ENCODE results near the gene MLYCD.

Gene MLYCD

DNA sequence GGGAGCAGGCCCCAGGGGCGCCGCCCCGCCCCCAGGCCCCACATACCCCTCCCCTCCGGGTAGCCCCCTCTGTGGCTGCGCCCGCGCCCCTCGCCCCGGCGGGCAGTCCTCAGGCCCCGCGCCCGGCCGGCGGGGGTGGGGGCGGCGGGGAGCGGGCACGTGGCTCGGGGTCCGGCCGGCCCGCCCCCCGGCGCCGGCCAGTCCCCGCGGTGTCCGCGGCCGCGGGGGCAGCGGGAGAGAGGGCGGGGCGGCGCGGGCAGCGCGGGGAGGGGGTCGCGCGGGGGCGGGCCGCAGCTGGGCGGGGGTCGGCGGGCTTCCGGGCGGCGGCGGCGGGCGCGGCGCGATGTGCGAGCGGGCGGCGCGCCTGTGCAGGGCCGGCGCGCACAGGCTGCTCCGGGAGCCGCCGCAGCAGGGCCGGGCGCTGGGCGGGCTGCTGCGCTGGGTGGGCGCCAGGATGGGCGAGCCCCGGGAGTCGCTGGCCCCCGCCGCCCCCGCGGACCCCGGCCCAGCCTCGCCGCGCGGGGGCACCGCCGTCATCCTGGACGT is 69.5 kb downstream of the MLYCD start:
- TF ChIP-seq, protein P1, sequence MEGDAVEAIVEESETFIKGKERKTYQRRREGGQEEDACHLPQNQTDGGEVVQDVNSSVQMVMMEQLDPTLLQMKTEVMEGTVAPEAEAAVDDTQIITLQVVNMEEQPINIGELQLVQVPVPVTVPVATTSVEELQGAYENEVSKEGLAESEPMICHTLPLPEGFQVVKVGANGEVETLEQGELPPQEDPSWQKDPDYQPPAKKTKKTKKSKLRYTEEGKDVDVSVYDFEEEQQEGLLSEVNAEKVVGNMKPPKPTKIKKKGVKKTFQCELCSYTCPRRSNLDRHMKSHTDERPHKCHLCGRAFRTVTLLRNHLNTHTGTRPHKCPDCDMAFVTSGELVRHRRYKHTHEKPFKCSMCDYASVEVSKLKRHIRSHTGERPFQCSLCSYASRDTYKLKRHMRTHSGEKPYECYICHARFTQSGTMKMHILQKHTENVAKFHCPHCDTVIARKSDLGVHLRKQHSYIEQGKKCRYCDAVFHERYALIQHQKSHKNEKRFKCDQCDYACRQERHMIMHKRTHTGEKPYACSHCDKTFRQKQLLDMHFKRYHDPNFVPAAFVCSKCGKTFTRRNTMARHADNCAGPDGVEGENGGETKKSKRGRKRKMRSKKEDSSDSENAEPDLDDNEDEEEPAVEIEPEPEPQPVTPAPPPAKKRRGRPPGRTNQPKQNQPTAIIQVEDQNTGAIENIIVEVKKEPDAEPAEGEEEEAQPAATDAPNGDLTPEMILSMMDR (conservative IDR thresholded peaks at IDR 0.05; ENCODE audit: control insufficient read depth, insufficient read depth, low read depth, low read length): no peak
- DNase-seq (ENCODE audit: low read depth): no peak
- peak overlapping the region; percentile 17 for H3K4me3 ChIP-seq (ENCODE audit: control insufficient read depth, low read depth, low read length)

DNA sequence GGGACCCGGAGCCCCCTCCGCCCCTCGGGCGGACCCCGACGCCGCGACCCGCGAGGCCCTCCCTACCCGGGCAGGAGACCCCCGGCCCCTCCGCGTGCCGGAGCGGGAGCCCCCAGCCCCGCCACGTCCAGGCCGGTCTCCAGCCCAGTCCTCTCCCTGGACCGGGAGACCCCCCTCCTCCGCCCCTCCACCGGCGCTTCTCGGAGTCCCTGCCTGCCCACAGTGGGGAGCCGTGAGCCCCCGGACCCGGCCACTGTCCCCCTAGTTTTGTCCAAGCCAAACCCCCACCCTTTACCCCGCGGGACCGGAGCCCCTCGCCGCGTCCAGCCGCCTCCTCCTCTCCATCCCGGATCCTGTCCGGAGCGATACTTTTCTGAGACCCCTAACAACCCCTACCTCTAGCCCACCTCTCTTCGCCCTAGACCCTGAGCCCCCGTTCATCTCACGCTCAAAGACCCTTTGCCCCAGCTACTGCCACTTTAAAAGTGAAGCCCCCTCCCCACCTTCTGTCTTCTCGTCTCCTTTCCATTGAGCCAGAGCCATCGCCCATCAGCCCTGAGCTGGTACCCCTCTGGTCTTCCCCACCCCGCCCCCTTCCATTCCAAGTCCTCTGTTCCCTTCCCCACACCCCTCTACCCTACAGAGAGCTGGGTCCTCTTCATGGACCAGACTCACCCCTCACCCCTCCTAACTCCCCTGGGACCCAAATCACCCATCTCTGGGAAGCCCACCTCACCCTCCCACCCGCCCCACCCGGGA is 70.2 kb downstream of the MLYCD start:
- no peak for DNase-seq (ENCODE audit: low read depth)
- TF ChIP-seq, protein P1 (conservative IDR thresholded peaks at IDR 0.05; ENCODE audit: control insufficient read depth, insufficient read depth, low read depth, low read length): no peak
- no peak overlapping the region for H3K4me3 ChIP-seq (ENCODE audit: control insufficient read depth, low read depth, low read length)

DNA sequence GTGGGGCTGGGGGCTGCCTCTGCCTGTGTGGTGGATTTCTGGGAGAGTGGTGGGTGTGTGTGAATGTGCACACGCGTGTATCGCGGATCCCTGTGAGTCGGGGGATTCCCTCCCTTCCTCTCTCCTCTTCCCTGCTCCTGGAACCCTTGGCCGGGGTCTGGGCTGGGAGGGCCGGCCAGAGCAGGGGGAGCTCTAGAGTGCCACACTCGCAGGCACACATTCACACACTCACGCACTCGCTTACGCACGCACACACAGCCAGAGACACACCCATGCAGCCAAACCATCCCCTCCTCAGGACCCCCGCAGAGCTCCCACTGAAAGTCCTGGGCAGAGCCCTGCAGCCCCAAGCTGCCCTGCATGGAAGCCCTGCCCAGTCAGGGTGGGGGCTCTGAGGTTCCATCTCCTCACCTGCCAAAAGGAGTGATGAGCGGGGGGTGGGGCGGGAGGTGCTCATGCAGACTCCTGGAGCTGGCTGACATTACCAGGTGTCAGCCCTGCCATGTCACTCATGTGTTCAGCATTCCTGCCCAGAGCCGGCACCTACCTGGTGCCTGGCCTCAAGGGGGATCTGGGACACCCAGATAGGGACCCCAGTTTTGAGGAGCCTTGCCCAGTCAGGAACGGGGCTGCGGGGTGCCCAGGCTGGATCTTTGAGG is 71.0 kb downstream of the MLYCD start:
- TF ChIP-seq, protein P1 (conservative IDR thresholded peaks at IDR 0.05; ENCODE audit: control insufficient read depth, insufficient read depth, low read depth, low read length): no peak
- DNase-seq (ENCODE audit: low read depth): no peak
- no peak overlapping the region for H3K4me3 ChIP-seq (ENCODE audit: control insufficient read depth, low read depth, low read length)

DNA sequence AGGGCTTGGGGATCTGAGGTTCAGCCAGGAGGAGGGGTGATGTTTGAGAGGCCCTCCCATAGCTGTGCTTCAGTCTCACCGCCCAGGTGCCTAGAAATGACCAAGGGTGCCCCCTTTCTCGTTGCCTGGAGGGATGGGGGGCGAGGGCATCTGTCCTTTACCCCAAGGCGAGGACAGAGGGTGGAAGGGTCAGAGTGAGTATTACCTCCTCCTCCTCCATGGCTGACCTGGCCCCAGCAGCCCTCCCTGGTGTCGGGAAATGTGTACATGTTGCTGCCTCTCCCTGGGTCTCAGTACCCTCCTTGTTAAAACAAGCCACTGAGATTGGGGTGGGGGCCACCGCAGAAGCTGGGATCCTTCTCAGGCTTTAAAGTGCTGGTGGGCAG is 71.5 kb downstream of the MLYCD start:
- no peak overlapping the region for H3K4me3 ChIP-seq (ENCODE audit: control insufficient read depth, low read depth, low read length)
- DNase-seq (ENCODE audit: low read depth): no peak
- TF ChIP-seq, protein P1 (conservative IDR thresholded peaks at IDR 0.05; ENCODE audit: control insufficient read depth, insufficient read depth, low read depth, low read length): no peak

DNA sequence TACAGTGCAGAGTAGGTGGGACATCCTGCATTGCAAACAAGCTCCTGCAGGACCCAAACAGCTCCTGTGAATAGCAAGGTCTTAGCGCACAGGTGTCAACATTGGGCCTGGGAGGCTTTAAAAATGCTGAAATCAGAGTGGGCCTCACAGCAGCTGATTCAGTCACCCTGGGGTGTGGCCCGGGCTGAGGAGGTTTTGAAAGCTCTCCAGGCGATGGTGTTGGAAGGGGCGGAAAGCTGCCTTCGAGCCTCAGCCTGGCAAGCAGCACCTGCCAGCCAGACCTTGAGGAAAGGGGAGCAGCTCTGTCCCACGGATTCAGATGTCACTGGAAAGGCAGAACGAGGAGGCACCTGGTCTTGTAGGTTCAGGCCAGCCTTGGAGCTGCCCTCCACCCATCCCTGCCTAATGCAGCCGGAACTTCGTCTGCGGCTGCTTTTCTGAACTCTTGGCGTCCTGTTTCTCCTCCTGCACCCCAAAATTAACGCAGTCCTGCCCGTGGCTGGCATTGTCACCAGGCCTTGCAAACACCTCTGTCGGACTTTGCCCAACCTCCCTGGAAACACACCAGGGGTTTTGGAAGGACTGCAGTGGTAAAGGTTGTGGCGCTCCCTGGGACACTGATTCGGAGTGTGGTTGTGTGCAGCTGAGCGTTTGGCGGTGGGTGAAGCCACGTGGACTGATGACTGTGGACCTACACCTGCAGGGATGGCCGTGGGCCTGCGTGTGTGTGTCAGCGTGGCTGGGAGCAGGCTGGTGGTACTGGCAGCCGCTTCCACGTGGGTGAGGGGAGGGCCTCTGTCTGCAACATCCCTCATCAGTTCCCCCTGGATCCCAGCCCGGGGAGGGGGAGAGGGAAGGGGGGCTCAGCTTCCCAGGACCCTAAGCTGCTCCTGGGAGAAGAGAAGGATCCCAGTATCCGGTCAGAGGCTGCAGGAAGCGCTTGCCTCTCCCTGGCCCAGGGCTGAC is 72.5 kb downstream of the MLYCD start:
- no peak overlapping the region for H3K4me3 ChIP-seq (ENCODE audit: control insufficient read depth, low read depth, low read length)
- TF ChIP-seq, protein P1 (conservative IDR thresholded peaks at IDR 0.05; ENCODE audit: control insufficient read depth, insufficient read depth, low read depth, low read length): no peak
- DNase-seq (ENCODE audit: low read depth): no peak

All from fibroblast of mammary gland (primary cell).